Measurements from ENCODE around the gene MRPS6. TPM values are rescaled to one million over a fixed set of nuclear protein-coding genes. Genes with fewer than 3 reads are reported as not detected.
A peak's percentile ranks its signal among the peaks of the same experiment; 100 is the strongest.

Gene MRPS6
- total RNA-seq, 1 experiment from 2014 or later, result 19.0 TPM

DNA sequence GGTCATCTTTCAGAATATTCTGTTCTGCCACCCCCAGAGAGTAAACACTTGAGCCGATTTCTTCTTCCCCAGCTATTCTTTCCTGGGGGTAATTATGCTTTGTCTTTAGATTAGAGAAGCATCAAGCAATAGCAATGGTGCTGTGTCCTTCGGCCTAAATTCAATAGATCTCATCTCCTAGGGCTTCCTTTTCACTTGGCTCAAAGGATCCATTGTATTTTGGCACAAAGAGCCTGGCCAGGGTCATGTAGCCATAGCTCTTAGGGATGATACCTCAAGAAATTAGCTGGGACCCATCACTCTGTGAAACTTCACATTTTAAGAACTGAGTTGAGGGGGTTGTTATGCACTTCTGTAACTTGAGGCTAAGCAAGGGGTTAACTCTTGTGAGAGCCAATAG lies 27.0 kb downstream of the MRPS6 start:
- no peak for DNase-seq (ENCODE audit: low spot score)

DNA sequence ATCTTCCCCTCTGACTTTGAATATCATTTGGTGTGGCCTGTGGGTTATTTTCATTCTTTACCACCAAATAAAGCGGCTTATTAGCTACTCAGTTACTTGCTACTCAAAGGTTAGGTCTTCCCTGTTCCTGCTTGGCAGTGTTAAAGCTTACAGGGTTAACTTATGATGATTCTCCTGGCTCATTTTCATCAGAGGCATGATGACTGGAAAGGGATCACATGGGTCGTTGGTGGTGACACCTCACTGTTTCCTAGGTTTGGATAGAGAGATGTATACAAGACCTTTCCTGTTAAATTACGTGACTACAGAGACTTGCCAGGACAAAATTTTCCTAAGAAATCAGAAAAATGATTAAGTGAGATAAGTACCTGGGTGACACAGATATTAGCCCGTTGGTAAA lies 27.4 kb downstream of the MRPS6 start:
- no peak for DNase-seq (ENCODE audit: low spot score)

DNA sequence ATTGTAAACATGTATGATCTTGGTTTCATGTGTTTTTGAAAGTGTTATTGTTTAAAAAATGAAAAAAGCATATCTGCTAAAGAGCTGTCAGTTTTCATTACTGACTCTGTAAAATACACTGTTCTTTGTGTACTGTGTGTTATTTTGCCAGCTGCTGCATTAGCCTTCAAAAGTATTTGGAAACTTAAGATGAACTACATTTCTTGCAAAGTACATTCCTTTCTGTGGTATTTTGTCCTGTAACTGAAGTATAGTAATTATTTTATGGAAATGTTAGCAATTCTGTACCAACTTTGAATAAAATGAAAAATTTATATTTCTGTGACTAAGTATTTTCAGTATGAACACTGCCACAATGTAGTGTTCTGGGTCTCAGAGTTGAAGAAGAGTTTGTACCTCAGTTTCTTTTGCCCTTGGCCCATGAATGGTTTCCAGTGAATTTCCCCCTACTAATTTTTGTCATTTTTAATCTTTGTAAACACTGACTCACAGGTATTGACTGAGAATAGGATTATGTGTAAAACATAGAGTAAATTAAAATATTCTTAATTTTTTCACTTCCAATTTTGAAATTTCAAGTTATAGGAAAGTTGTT lies 32.7 kb downstream of the MRPS6 start:
- no peak for DNase-seq (ENCODE audit: low spot score)

DNA sequence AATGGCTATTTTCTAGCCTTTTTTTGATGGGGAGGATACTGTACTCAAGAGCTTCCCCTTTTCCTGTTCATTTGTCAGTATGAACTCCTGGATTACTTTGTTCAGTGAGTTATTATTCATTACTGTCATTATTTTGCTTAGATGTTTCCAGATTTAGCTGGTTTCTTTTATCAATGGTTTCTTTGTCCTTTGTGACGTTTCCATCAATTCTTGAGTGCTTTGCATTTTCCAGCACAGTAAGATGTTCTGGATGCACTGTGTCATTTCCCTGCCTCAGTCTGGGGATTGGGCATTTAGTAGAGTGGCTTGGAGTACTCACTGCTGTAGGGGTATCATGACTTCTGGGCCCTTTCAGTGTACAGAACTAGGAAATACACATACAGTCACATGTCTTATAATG lies 34.2 kb downstream of the MRPS6 start:
- DNase-seq (ENCODE audit: low spot score), result no peak

DNA sequence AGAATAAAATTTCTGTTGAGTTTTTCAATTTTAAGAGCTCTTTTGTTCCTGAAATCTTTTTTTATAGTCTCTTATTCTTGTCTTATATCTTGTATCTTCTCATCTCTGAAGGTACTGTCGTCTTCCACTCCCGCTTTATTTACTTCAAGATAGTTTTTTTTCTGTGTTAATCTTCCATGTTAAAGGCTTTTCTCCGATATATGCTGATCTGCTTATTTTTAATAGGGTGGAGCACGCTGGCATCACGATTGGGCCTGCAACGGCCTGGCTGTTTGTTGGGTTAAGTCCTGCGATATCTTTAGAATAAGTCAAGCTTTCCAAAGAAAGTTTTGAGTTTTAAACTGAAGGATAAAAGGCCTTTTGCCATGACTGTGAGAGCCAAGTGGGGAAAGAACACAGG lies 35.7 kb downstream of the MRPS6 start:
- DNase-seq (ENCODE audit: low spot score), result no peak

DNA sequence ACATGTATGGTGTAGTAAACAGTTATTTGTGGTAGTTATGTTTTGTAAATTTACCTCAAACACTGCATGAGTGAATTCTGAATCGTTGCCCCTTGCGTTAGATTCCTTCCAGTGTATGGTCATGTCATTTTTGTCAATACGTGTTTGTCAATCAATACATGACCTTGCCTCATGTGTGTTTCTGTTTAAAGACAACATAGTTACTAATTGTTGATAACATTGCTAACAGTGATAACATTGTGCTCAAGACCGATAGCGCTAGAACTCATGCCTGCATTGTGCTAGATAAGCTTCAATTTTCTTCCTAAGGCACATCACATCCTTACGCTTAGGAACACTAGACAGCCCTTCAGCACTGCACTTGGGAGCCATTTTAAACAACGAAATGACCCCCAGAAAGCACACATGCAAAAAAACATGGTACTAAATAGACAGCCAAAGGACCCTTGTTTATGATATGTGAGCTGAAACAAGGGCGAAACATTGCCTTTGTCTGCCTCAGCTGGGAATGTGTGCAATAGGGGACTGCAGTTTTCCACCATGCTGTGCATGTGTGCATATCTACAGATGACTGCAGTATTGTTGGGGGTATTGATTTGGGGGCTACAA lies 37.3 kb downstream of the MRPS6 start:
- DNase-seq (ENCODE audit: low spot score), result no peak

DNA sequence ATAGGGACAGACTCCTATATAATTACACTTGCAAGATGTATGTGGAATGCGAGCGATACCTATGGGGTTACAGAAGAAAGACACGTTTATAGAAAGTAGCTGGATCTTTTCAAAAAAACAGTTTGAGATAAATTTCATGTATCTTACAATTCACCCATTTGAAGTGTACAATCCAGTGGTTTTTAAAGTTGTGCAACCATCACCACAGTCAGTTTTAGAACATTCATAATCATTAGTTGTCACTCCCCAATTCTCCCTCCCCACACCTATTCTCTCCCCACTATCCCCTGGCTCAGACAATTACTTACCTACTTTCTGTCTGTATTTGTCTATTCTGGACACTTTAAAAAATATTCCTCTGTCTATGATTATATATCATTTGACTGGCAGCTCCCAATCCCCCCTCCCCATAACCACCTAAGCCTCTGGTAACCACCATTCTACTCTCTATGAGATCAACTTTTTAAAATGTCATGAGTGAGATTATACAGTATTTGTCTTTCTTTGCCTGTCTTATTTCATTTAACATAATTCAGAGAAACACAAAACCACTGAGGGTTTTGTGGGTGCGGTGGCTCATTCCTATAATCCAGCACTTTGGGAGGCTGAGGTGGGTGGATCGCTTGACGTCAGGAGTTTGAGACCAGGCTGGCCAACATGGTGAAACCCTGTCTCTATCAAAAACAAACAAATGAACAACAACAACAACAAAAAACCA lies 39.1 kb downstream of the MRPS6 start:
- DNase-seq (ENCODE audit: low spot score), result no peak

DNA sequence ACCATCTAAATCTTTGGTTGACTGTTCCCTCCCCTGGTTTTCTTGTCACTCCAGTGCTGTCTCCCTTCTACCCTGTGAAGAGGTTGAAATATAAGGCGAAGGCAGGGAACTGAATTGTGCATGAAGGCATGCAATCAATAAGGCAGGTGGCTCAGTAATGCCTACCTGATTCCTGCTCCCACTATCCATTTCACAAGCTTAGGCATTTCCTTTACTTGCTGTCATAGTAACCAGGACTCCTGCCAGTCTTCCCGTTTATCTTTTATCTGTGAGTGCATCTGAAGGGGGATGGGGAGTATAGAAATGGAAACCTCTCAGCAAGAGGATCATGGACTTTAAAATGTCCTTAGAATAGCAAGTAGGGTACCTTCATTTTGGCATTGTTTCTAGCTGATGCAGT lies 40.5 kb downstream of the MRPS6 start:
- DNase-seq (ENCODE audit: low spot score), result peak; percentile 8

DNA sequence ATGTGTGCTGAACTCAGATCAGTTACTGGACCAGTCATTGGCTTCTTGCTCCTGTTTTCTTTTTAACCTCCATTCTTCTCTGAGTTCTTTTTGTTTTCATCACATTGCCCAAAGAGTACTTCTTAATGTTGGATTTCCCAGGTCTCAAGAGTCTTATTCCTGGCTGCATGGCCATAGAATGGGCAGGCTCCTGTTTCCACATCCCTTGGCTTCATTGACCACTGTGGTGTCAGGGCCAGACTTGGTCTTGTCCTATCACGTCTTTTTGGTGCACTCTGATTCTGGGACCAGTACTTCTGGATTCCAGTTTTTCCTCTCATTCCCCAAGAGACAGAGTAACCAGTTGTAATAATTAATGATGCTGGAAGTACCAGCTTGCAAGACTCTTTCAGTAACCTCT lies 41.8 kb downstream of the MRPS6 start:
- DNase-seq (ENCODE audit: low spot score), result no peak

DNA sequence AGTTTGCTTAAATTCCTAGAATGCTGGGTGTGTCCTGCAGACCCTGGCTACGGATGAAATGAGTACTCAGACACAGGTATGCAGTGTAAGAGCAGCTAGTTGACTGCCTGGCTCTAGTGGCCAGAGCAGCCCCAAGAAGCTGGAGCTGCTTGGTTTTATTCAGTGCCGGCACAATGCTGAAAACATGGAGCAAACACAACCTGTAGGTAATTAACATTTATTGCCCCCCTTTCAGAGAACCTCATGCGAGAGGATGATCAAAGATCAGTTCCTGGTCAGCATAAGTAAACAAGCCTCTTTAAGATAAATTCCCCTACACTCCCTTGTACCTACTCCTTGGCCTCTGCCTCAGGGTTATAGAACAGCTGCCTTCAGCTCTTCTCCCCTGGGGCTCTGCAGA lies 43.2 kb downstream of the MRPS6 start:
- DNase-seq (ENCODE audit: low spot score), result no peak

DNA sequence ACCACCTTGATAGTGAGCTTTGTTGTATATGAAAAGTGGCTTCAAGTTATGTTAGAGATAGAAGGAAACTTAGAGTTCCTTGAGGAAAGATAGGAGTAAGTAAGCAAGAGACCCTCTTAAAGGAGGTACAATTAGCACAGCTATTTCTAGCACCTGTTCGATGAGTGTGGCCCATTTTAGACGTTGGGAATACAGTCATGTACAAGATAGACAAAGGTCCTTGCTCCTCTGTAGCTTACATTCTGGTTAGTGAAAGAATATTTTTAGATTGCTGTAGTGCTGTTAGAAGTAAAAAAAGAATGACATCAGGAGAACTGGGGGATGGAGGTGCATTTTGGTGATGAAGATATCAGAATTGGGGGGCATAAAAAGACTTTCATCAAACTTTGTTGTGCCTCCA lies 47.5 kb downstream of the MRPS6 start:
- DNase-seq (ENCODE audit: low spot score), result no peak

DNA sequence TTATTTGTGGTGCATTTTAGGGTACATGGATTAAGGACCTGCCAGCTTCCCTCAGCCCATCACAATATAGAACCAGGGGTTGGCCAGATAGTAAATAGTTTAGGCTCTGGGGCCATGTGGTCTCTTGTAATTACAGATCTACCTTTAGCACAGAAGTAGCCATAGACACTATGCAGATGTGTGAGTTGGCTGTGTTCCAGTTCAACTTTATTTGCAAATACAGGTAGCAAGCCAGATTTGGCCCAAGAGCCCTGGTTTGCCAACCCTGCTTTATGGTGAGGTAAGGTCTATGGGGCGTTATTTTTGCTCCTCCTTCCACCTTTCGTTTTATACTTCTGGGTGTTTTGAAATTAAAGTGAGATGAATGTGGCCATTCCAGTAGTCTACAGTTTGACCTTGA lies 48.7 kb downstream of the MRPS6 start:
- DNase-seq (ENCODE audit: low spot score), result peak; percentile 18

DNA sequence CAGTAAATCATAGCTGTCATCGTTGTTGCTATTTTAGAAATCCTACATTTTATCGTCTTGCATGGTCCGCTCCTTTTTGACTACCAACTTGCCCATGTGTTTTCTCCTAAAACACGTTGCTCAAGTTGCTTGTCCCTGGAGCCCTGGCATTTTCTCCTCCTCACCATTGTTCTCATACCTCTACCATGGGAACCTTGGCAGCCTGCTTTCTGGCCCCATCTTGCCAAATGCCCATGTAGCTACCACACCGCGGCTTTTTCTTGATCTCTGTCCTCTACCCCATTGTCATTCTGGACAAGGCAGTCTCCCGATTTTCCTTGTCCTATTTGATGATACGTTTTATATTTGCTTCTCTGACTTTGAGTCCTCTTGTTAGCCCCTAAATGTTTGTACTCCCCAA lies 50.2 kb downstream of the MRPS6 start:
- DNase-seq (ENCODE audit: low spot score), result no peak

DNA sequence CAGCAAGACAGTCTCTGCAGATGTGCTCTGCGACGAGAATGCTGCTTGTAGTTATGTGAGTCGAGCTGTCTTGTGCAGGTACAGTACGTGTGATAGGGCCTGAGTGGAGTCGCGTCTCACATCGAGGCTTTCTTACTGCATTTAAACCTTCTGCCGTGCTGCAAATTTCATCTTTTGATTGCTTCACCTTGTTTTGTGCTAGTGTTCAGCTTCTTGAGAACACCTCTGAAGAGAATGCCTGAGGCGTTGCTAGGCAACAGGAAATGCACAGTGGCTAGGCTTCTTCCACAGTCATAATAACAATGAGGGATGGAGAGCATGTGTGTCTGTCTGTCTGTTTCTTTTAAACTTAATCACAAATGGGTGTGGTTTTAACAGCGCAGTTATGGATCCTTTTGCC lies 52.9 kb downstream of the MRPS6 start:
- no peak for DNase-seq (ENCODE audit: low spot score)

DNA sequence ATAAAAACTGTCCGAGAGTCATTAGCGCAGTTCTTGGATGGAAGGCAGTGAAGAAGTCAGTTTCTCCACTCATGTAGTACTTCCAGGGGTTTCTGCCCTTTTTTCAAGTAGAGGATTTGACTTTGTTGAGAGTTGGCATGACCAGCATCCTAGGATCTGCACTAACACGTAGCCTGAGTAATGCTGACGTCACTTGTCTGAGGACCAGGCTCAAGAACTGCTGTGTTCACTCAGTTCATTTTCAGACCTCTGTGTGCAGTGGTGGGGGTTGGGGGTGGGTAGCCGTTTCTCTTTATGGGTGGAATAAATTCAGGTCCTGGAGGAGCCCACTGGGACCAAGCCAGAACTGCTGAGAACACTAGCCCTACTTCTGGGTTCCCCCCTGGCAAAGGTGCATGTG lies 53.3 kb downstream of the MRPS6 start:
- no peak for DNase-seq (ENCODE audit: low spot score)

DNA sequence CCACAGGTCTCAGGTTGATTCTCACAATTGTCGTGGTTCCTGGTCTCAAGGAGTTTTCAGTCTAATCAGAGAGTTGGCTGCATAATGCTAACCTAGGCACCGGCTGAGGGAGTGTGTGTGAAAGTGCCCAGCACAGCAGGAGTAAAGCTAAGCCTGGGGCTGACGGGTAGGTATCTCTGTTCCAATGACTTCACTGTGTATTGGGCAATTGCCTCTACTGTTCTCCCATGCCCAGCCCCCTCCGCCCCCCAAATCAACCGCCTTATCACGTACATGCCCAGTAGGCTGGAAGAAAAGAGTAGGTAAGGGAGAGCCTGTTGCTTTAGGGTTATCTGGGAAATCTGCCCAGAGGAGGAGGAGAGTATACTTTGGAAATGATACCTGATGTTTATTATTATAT lies 54.7 kb downstream of the MRPS6 start:
- DNase-seq (ENCODE audit: low spot score), result no peak

DNA sequence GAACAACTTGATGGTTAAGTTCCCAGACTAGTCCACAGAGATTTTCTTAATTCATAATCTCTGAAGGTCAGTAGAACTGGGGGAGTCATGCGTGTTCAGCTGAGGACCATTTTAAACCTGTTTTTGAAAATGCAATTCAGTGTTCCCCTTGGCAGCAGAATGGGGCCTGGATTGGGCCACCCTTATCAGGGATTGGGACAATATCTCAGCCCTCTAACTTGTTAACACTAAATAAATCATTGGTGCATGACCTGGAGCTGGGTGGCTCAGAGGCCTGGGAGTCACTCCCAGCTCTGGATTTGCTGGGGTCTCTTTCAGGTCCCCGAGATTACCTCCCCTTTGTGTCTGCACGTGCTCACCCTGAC lies 55.3 kb downstream of the MRPS6 start:
- DNase-seq (ENCODE audit: low spot score), result no peak

DNA sequence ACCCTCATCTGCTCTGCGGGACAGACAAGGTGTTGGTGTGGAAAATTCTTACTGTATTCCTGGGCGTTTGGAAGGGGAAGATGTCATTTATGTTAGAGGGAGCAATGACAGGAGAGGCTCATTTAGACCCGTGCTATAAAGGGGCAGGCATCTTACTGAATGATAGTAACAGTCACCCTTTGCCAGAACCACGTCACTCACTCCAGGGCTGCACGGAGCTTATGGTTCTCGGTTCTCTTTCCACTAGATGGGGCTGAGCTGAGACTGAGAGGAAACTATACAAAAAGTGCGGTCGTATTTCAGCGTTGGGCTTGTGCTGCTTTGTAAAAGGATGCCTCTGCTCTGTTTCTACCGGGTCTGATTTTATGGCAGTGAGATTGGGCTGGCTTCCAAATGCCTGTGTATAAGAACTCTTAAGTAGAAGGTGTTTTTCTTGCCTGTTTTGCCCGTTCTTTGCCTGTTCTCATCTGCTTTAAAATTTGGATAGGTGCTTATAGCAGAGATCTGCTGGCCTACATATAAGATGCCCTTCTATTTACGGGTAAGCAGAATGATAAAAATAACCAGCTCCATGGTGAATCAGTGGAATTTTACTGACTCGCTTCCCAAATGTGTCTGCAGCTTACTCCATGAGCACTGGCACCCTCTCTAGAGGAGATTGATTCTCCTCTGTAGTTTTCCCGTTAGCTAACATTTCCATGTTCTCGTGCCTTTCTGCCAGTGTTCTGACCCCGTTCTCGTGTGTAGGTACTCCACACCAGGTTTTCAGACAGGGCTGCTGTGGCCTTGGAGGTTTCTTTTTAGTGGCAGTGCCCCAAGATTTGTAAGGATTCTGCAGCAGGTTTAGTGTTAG lies 55.9 kb downstream of the MRPS6 start:
- no peak for DNase-seq (ENCODE audit: low spot score)

DNA sequence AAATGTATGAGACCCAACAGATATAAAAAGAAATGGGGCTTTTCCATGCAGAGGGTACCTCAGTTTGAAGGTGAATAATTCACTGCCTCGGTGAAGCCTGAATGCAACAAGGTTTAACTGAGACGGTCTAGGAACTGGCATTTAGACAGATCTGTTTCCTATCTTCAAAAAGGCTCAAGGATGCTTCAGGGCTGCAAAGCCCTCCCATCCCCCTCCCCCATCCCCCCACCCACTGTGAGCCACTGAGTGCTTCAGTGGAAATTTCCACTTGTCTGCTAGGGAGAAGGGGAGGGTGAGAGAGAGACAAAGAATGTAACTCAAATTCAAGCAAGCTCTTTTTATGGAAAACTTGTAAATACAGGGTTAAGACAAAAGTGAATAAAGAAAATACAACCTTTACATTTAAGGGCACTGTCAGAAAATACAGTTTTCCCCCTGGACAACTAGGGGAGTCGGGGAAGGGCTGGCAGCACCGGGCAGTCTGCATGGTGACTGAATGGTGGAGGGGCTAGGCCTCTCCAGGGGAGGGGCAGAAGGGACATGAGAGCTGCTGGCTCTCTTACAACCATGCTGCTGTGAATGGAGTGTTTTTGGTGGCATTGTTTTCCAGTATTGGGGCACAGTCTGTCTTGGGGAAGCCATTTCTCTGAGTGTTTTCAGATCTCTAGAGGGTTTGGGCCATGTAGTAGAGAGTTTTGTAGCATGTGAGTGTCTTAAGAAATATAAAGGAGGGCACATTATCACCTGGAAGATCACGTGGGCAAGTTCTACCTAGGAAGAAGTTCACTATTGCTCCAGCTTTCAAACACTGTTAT lies 56.7 kb downstream of the MRPS6 start:
- no peak for DNase-seq (ENCODE audit: low spot score)

DNA sequence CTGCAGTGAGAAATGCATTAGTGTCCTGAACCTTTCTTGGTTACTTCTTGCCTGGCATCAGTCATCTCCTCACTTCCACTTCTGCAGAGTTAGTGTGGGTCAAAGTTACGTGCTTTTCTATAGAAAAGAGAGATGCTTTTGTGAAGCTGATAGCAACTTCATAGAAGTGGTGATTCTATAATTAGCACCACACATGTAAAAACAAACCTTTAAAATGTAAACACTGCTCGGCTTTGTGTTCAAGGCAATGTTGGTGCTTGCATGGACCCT lies 57.3 kb downstream of the MRPS6 start:
- no peak for DNase-seq (ENCODE audit: low spot score)

DNA sequence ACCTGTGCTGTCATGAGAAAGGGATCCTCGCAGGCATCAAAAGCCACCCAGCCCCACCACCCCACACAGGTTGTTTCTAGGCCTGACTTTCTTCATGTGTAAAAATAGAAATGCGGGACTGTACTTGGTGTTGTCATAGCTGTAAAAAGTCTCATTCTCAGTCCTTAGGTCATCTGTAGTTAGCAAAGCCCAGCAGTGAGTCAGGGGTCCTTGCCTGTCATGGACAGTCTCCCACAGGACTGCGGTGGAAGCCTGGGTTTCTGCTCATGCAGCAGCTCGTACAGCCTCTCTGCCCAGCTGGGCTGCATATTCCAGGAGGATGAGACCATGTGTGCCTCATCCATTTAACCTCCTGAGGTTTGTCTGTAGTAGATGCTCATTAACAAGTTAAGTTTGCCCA lies 58.2 kb downstream of the MRPS6 start:
- DNase-seq (ENCODE audit: low spot score), result no peak

DNA sequence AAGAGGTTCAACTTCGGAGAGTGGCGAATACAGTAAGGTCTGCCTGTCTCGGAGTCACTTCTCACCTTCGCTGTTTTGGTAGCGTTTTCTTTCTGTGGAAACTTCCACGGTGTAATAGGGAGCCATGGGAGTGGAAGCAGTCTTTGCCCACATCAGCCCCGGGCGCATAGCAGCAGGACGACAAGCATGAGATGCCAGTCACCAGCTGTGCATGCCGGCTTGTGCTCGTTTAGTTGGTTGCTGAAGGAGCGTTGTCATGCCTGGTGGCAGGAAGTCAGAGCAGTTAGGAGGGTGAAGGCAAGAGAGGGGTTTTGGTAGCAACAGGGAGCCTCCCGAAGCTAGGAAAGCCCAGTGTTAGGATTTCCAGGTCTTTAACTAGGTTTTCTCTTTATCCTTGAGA lies 58.8 kb downstream of the MRPS6 start:
- DNase-seq (ENCODE audit: low spot score), result no peak
